Measurements from ENCODE around the gene CNTN4.
"Not testable (repeated sequence)": the region's sequence is repeated elsewhere in the genome, so short reads cannot be mapped to it uniquely, and the experiment has no call there.

GRCh38 chr3:2527328-2527727 is 428.7 kb downstream of the CNTN4 start:
- not testable (repeated sequence) for TF ChIP-seq CTCF (conservative IDR thresholded peaks at IDR 0.05; ENCODE audit: low read depth, low read length); EZH2 (IDR thresholded peaks at IDR 0.05; ENCODE audit: borderline replicate concordance, low read depth, low read length, poor library complexity, severe bottlenecking)

Measured in A673 (cell line).